Mucosa of gallbladder (tissue), 1 donor: ENCODE measurements around the gene SLC30A7. TPM values are rescaled to one million over a fixed set of nuclear protein-coding genes. Genes with fewer than 3 reads are reported as not detected.
A peak's percentile ranks its signal among the peaks of the same experiment; 100 is the strongest.
"Not testable (repeated sequence)": the region's sequence is repeated elsewhere in the genome, so short reads cannot be mapped to it uniquely, and the experiment has no call there.

Experiments
- DNase-seq: peaks from one replicate; pipeline ENCODE4 v3.0.0-alpha.2; 2020; ENCODE audit warnings: low spot score
- total RNA-seq: library from RNA; stranded (reverse); gene quantifications from one replicate; pipeline ENCODE4 v1.2.1, GENCODE V29; 2021
- donor health status: DM: no; HTN: no; CAD: no.

Gene SLC30A7
- total RNA-seq, 1 donor from 2014 or later, result 35.0 TPM

DNA sequence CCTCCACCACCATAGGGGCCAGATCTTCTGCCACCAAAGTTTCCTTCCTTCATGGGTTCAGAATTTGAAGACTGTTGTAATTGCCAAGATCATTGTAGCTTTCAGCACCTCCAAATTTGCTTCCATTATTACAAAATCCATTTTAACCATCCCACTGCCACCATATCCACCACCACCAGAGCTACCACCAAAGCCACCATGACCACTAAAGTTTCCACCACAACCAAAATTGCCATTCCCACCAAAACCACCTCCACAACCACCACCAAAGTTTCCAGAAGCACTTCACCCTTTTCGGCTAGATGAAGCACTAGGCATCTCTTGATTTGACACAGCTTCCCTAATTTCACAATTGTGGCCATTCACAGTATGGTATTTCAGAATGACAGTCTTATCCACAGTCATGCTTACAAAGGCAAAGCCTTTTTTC is 45.2 kb downstream of the SLC30A7 start:
- no peak for DNase-seq

DNA sequence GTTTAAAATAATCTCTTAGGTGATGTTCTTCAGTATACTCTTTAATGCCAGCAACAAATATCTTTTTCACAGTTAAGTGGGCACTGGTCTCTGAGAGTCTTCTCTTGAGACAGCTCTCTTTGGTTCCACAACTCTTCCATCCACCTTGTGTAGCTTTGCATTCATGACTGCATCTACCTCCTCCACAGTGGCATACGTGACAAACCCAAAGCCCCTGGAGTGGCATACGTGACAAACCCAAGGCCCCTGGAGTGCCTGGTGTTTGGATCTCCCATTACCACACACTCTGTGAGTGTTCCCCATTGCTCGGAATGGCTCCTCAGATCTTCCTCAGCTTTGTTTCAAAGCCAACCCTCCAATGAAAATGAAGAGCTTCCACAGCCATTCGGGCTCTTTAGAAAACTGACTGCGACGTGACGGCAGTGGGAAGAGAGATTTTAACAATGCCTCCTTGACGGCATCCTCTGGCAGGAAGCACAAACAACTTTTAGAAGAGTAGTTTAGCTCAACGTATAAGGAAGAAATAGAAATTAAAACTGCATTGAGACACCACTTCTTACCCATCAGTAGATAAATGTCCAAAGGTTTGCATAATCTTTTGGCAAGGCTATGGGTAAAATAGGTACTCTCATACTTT is 45.8 kb downstream of the SLC30A7 start:
- no peak for DNase-seq

DNA sequence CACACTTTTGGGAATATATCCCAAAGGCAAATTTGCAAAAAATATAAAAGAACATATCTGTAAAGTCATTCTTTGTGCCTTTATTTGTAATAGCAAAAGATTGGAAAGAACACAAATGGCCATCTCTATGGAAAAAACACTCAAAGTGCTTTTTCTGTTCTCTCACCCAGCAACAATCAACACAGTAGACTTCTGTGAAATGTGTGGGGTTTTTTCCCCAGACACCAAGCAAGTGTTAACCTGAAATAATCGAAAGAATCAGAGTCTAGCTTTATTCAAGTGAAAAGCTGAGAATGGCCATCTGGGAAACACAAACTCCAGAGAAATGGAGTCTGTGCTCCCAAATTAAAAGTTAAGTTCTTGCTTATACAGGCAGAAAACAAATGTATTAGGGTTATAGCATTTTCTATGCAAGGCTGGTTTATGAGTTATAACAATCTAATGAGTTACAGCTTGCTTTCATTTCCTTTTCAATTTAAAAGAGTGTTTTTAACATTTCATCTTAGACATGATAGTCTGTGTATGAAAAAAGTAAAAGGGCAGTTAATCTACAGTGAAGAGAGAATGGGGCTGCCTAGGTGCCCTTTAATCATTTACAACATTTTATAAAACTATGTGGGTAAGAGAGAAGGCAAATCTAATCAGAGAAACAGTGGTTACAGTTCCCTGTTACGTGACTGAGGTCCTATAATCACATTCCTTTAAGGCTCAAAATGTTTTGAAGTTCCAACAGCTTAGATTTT is 46.6 kb downstream of the SLC30A7 start:
- DNase-seq, result no peak

DNA sequence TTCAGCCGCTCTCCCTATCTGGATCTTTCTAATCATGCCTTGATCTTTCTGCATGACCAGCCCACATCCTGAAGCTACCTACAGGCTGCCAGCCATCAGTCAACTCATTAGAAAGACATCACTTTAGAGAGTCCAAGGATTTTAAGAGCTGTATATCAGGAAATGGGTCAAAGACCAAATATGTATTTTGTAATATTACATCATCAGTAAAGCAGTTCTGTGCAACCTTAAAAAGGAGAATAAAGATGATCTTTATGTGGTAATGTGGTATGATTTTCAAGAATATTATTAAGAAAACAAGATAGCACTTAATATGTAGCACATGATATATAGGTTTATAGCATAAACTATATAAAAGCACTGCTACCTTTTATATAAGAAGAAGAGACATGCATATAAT is 47.6 kb downstream of the SLC30A7 start:
- no peak for DNase-seq

DNA sequence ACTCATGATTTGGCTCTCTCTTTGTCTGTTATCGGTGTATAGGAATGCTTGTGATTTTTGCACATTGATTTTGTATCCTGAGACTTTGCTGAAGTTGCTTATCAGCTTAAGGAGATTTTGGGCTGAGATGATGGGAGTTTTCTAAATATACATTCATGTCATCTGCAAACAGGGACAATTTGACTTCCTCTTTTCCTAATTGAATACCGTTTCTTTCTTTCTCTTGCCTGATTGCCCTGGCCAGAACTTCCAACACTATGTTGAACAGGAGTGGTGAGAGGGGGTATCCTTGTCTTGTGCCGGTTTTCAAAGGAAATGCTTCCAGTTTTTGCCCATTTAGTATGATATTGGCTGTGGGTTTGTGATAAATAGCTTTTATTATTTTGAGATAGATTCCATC is 50.2 kb downstream of the SLC30A7 start:
- DNase-seq, result not testable (repeated sequence)

DNA sequence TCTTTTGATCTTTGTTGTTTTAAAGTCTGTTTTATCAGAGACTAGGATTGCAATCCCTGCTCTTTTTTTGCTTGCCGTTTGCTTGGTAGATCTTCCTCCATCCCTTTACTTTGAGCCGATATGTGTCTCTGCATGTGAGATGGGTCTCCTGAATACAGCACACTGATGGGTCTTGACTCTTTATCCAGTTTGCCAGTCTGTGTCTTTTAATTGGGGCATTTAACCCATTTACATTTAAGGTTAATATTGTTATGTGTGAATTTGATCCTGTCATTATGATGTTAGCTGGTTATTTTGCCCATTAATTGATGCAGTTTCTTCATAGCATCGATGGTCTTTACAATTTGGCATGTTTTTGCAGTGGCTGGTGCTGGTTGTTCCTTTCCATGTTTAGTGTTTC is 51.9 kb downstream of the SLC30A7 start:
- not testable (repeated sequence) for DNase-seq

DNA sequence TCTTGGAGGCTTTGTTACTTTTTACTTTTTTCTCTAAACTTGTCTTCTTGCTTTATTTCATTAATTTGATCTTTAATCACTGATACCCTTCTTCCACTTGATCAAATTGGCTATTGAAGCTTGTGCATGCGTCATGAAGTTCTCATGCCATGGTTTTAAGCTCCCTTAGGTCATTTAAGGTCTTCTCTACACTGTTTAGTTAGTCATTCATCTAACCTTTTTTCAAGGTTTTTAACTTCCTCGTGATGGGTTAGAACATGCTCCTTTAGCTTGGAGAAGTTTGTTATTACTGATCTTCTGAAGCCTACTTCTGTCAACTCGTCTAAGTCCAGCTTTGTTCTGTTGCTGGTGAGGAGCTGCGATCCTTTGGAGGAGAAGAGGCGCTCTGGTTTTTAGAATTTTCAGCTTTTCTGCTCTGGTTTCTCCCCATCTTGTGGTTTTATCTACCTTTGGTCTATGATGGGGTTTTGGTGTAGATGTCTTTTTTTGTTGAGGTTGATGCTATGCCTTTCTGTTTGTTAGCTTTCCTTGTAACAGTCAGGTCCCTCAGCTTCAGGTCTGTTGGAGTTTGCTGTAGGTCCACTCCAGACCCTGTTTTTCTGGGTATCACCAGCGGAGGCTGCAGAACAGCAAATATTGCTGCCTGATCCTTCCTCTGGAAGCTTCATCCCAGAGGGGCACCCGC is 53.0 kb downstream of the SLC30A7 start:
- not testable (repeated sequence) for DNase-seq

DNA sequence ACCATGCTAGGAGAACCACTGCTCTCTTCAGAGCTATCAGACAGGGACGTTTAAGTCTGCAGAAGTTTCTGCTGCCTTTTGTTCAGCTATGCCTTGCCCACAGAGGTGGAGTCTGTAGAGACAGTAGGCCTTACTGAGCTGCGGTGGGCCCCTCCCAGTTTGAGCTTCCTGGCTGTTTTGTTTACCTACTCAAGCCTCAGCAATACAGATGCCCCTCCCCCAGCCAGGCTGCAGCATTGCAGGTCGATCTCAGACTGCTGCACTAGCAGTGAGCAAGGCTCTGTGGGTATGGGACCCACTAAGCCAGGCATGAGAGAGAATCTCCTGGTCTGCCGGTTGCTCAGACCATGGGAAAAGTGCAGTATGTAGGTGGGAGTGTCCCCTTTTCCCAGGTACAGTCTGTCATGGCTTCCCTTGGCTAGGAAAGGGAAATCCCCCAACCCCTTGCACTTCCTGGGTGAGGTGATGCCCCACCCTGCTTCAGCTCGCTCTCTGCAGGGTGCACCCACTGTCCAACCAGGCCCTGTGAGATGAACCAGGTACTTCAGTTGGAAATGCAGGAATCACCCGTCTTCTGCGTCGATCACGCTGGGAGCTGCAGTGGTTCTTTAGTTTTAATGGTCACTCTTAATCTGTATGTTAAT is 53.7 kb downstream of the SLC30A7 start:
- DNase-seq, result peak; percentile 88

DNA sequence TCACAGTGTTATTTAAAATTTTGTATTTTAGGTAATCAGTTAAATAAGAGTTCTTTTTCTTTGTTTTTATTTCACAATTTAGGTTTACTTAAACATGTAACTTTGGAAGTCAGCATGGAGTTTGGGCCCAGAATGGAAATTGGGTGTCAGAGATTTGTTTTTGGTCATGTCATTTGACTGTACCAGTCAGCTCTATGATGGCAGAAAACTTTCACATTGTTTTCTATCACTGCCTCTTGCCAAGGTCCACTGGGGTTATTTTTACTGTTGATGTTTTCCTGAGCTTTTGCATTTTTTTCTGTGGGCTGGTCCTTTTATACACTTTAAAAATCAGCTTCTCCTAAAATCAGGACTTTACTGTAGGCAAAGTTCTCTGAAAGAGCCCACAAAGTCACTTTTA is 54.4 kb downstream of the SLC30A7 start:
- DNase-seq, result no peak

DNA sequence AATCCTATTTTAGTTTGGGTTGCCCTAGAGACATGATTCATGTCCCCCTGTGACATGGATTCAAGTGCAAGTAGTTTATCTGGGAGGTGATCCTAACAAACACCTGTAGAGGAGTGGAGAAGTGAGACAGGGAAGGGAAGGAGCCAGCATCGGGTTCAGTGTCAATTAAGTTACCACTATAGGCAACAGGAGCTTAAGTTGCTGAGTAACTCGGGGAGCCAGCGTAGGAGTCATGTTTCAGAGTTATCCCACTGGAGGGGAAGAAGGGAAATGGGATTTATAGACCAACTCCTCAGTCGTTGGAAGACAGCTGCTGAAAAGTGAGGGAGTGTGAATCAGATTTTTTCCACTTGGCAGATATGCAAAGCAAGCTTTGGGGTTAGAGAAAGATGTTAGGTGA is 54.9 kb downstream of the SLC30A7 start:
- no peak for DNase-seq

DNA sequence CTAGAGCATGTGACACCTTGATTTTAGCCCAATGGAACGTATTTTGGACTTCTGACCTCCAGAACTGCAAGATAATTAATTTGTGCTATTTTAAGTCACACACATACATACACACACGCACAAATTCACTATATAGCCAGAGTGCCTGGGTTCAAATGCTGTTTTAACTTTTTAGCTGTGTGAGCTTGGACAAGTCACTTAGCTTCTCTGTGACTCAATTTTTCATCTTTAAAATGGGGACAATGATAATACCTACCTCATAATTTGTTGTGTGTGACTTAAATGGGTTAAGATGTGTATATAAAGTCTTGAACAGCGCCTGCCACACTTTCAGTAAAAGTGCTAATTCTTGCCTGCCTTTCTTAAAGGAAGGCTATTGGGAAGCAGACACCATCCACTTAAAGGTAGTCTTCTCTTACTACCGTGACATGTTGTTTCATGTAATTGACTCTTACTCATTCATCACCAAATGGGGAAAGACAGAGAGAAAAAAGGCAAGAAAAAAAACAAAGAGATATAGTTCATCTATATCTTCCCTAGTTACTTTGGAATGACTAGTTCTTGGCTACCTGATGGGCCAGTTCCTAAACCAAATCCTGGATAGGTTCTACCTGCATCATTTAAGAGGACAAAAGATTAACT is 56.3 kb downstream of the SLC30A7 start:
- DNase-seq, result no peak

DNA sequence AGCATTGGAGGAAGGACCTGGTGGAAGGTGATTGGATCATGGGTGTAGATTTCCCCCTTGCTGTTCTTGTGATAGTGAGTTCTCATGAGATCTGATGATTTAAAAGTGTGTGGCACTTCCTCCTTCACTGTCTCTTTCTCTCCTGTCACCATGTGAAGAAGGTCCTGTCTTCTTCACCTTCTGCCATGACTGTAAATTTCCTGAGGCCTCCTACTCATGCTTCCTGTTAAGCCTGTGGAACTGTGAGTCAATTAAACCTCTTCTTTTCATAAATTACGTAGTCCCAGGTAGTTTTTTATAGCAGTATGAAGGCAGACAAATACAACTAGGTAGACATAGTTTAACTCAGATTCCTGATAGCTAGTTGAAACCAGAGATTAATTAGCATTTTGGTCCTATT is 57.1 kb downstream of the SLC30A7 start:
- DNase-seq, result not testable (repeated sequence)

DNA sequence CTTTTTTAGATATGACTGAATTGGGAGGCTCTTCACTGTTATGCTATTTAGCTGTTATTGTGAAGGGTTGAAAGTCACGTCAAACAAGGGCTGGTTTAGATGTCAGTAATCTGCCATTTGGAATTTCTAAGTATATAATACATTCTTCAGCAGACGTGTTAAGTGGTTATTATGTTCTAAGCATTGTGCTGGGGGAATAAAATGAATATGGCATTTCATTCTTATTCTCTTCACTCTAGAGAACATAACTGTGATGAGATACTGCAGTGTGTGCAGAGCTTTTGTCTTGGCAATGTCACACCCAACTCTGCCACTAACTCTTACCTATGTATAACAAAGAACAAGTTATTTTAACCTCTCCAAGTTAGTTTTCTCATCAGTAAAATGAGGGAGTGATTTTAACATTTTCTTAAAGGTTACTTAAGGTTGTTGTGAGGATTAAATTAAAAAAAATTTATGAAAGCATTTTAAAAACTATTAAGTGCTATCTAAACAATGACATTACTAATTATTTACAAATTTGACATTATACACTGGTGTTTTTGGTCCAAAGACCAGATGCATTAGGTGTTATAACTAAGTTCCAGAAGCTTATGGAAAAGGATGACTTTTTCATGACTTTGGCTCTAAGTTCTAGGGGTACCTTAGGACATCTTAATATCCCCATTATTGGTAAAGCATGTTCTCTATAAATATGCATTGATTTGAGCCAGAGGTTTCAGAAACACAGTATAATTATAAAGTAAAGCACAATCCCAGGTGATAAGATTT is 58.3 kb downstream of the SLC30A7 start:
- no peak for DNase-seq

DNA sequence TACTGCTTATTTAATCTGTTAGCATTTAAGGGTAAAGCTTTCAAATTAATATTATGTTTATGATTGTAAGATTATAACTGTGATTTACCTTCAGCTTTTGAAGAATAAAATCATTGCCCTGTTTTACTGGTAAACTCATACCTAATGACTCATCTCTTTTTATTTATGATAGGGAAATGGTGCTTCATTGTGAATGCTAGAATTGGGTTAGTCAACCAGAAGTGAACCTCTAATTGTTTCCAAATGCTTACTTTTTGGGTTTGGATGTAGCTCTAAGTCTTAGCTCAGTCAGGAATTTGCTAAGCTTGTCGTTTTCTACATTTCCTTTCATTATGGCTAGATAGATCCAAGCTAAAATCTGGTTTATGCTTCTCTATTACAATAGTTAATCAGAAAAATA is 59.4 kb downstream of the SLC30A7 start:
- DNase-seq, result no peak

DNA sequence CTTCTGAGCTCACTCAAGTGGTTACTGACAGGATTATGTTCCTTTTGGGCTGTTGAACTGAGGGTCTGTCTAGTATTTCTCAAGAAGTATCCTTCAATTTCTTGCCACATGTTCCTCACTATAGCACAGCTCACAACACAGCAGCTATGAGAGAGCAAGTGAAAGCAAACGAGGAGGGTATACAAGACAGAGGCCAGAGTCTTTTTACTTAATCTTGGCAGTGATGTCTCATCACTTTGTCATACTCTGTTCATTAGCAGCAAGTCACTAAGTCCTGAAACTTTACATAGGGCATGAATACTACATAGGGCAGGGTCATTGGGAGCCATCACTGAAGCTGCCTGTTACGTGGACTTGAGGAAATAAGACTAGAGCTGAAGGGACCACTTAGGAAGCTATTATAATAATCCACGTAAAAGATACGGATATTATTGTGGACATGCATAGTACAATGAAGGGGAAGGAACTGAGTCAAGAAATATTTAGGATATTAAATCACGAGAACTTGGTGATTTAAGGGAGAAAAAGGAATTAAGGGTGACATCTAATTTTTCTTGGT is 63.7 kb downstream of the SLC30A7 start:
- no peak for DNase-seq

DNA sequence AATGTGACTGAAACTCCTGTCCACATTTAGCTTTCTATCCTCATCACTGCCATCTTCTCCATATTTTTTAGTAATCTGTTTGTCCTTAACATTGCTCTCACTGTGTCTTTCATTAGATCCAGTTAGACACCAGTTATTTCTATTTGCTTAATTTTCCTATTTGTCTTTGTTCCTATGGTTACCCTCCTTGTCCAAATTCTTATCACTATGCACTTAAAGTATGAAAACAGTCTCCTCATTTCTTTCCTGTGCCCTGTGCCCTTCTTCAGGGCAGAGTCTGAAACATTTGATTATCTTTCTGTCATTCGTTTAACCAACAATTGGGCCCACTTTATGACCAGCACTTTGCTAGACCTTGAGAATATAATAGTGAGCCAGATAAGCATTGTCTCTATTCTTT is 64.2 kb downstream of the SLC30A7 start:
- no peak for DNase-seq

DNA sequence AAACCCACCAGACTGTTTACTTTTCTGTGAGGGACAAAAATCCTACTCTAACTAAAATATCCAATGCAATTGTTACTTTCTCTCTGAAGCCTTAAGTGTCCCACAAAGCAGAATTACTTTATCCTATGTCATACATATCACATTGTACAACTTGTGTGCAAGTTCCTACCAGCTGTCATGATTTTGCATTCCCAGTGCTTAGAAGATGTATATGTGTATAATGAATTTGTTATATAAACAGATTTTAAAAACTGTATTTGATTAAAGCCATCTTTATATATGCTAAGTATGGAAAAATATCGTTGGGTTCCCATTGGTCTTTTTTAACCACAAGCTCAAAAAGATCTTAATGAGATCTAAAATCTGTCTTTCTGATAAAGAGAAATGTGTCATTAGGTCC is 72.7 kb downstream of the SLC30A7 start:
- DNase-seq, result no peak

DNA sequence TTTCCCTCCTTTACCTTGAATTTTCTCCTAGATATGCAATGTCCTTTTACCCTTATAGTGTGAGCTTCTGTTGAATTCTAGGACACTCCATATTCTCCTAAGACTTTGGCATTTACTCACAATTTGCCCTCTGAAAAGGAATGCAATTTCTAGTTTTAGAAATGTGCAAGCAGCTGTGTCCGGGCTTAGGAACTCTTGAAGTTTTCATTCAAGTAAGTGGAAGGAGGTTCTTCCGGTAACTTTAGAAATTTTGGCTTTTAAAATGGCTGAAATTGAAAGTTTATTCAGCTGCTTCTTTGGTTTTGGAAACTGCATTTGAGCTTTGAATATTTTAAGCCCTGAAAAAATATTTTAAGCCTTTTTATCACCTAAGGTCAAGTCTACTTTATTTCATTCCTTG is 73.4 kb downstream of the SLC30A7 start:
- DNase-seq, result no peak

DNA sequence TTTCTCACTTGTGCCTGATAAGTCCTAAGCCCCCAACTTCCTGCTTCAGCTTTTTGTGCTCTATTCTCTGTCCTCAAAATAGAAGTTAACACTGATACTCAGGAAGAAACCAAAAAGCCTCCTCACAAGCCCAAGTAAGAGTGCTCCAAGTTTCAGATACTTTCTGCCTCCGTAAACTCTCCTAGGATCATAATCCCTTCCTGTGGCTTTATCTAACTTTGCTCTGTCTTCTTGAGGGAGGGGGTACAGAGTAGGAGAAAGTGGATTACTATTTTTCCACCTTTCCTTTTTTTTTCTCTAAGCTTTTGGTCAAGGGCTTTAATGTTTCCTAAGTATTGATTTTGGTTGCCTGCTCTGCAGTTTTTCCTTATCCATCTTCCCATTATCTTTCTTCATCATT is 75.1 kb downstream of the SLC30A7 start:
- no peak for DNase-seq

DNA sequence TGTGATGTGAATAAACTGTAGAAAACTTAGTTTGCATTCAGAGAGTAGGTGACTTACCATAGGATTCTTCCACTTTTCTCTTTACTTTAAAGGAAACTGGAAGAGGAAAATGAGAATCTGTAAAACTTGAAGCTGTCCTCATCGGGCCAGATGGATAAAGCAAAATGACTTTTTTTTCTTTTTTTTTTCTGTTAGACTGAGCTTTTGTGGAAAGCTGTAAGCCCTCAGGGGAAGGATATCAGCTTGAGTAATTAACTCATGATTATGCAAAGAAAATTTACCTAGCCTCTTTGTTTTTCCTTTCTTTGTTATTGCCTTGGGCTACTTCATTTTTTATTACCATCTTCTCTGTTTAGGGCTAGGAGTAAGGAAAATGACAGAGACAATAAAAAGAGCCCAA is 76.3 kb downstream of the SLC30A7 start:
- no peak for DNase-seq

DNA sequence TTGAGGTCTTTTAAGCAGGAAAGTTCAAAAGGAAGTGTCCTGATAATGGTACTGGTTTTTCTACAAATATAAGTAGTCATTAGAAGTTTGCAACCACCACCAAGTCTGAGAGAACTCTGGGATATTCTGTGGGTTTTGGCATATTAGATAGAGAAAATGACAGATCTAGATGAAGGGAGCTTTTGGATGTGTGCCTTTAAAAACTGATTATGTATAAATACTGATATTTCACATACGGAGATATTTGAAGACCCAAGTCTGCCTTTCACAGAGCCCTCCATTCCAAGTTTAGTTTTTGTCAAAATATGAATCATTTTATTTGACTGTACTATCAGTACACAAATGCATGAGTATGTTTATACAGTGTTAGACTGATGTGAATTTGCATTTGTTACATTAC is 81.0 kb downstream of the SLC30A7 start:
- DNase-seq, result no peak
